ENCODE measurements around the gene BLMH.

DNA sequence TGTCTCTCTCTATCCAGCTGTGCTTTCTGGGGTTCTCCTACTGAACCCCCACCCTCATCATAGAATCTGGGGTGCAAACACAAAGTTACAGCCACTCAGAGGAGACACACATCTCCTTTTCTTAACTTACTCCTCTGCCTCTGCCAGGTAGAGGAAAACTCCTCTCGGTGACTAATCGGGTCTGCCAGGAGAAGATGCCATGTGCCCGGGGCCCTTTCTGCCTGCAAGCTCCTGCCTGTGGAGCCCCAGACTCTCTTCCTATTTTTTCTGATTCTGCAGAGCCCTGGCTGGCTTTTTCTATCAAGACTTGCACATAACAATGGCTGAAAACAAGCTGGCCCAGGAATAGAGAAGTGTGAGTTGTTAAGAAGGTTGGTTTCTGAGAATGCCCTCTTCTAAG, 66.6 kb downstream of the BLMH start:
- TF ChIP-seq, protein P1, sequence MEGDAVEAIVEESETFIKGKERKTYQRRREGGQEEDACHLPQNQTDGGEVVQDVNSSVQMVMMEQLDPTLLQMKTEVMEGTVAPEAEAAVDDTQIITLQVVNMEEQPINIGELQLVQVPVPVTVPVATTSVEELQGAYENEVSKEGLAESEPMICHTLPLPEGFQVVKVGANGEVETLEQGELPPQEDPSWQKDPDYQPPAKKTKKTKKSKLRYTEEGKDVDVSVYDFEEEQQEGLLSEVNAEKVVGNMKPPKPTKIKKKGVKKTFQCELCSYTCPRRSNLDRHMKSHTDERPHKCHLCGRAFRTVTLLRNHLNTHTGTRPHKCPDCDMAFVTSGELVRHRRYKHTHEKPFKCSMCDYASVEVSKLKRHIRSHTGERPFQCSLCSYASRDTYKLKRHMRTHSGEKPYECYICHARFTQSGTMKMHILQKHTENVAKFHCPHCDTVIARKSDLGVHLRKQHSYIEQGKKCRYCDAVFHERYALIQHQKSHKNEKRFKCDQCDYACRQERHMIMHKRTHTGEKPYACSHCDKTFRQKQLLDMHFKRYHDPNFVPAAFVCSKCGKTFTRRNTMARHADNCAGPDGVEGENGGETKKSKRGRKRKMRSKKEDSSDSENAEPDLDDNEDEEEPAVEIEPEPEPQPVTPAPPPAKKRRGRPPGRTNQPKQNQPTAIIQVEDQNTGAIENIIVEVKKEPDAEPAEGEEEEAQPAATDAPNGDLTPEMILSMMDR (IDR thresholded peaks at IDR 0.05), result no peak
- TF ChIP-seq POLR2A (IDR thresholded peaks at IDR 0.05), result no peak
